H9 (cell line): ENCODE results near the gene GUCY2D. TPM values are rescaled to one million over a fixed set of nuclear protein-coding genes. Genes with fewer than 3 reads are reported as not detected.

Experiments used
- DNase-seq: peaks from one replicate; pipeline ENCODE4 v3.0.0-alpha.2; 2017
- H2AFZ ChIP-seq: one replicate; pipeline ENCODE4 v1.6.1; 2013; ENCODE audit warnings: mild to moderate bottlenecking, low read length, control low read depth, moderate library complexity
- H2AK5ac ChIP-seq: 2 replicates; pipeline ENCODE4 v1.6.1; 2013; ENCODE audit warnings: low read length, control low read depth, mixed read lengths; ENCODE audit not compliant: insufficient read length
- H2BK120ac ChIP-seq: one replicate; pipeline ENCODE4 v1.6.1; 2013; ENCODE audit warnings: low read depth, mild to moderate bottlenecking, low read length, control low read depth, inconsistent platforms; ENCODE audit not compliant: poor library complexity, severe bottlenecking
- H2BK12ac ChIP-seq: 2 replicates; pipeline ENCODE4 v1.6.1; 2013; ENCODE audit warnings: low read length, control low read depth, mixed read lengths, low read depth; ENCODE audit not compliant: insufficient read length
- H2BK15ac ChIP-seq: 2 replicates; pipeline ENCODE4 v1.6.1; 2013; ENCODE audit warnings: low read depth, low read length, control low read depth
- H2BK20ac ChIP-seq: one replicate; pipeline ENCODE4 v1.6.1; 2013; ENCODE audit warnings: low read depth, mild to moderate bottlenecking, low read length, control low read depth, inconsistent platforms; ENCODE audit not compliant: poor library complexity, severe bottlenecking
- H2BK5ac ChIP-seq: 2 replicates; pipeline ENCODE4 v1.6.1; 2013; ENCODE audit warnings: low read length, control low read depth, mixed read lengths; ENCODE audit not compliant: insufficient read length
- H3K14ac ChIP-seq: 2 replicates; pipeline ENCODE4 v1.6.1; 2013; ENCODE audit warnings: low read length, control low read depth; ENCODE audit not compliant: insufficient read depth
- H3K18ac ChIP-seq: 2 replicates; pipeline ENCODE4 v1.6.1; 2013; ENCODE audit warnings: low read depth, mild to moderate bottlenecking, mixed read lengths, low read length, control low read depth; ENCODE audit not compliant: insufficient read length
- H3K23ac ChIP-seq: 2 replicates; pipeline ENCODE4 v1.6.1; 2013; ENCODE audit warnings: low read length, control low read depth, mixed read lengths, low read depth; ENCODE audit not compliant: insufficient read length
- H3K23me2 ChIP-seq: 2 replicates; pipeline ENCODE4 v1.6.1; 2013; ENCODE audit warnings: low read depth, mild to moderate bottlenecking, mixed read lengths, low read length, control low read depth; ENCODE audit not compliant: insufficient read length, poor library complexity, severe bottlenecking
- H3K27ac ChIP-seq: 2 replicates; pipeline ENCODE4 v1.5.1; 2013; ENCODE audit warnings: low read length, control low read depth, mixed read lengths, low read depth; ENCODE audit not compliant: insufficient read length
- H3K27me3 ChIP-seq: 2 replicates; pipeline ENCODE4 v1.6.1; 2013; ENCODE audit warnings: low read length, control low read depth, inconsistent platforms; ENCODE audit not compliant: insufficient read depth
- H3K4ac ChIP-seq: 2 replicates; pipeline ENCODE4 v1.6.1; 2013; ENCODE audit warnings: low read depth, mild to moderate bottlenecking, control low read depth, inconsistent platforms, low read length, moderate library complexity
- H3K4me1 ChIP-seq: 2 replicates; pipeline ENCODE4 v1.6.1; 2013; ENCODE audit warnings: low read length, control low read depth, inconsistent platforms; ENCODE audit not compliant: insufficient read depth
- H3K4me2 ChIP-seq: 2 replicates; pipeline ENCODE4 v1.6.1; 2013; ENCODE audit warnings: low read length, control low read depth, mixed read lengths; ENCODE audit not compliant: insufficient read length, insufficient read depth
- H3K56ac ChIP-seq: 2 replicates; pipeline ENCODE4 v1.6.1; 2013; ENCODE audit warnings: low read depth, mild to moderate bottlenecking, mixed read lengths, low read length, control low read depth; ENCODE audit not compliant: insufficient read length
- H3K79me1 ChIP-seq: 2 replicates; pipeline ENCODE4 v1.6.1; 2013; ENCODE audit warnings: low read depth, mild to moderate bottlenecking, moderate library complexity, low read length, control low read depth, inconsistent platforms; ENCODE audit not compliant: insufficient read depth, poor library complexity, severe bottlenecking
- H3K79me2 ChIP-seq: 2 replicates; pipeline ENCODE4 v1.6.1; 2013; ENCODE audit warnings: low read length, control low read depth, inconsistent platforms; ENCODE audit not compliant: insufficient read depth
- H3K9ac ChIP-seq: 2 replicates; pipeline ENCODE4 v1.6.1; 2013; ENCODE audit warnings: low read length, control low read depth, mixed read lengths; ENCODE audit not compliant: insufficient read length; ENCODE audit errors: extremely low read depth
- H3K9me3 ChIP-seq: one replicate; pipeline ENCODE4 v1.6.1; 2013; ENCODE audit warnings: low read depth, low read length, inconsistent platforms; ENCODE audit not compliant: control insufficient read depth
- H3T11ph ChIP-seq: one replicate; pipeline ENCODE4 v1.6.1; 2013; ENCODE audit warnings: mild to moderate bottlenecking, low read length, control low read depth, inconsistent platforms
- H4K20me1 ChIP-seq: one replicate; pipeline ENCODE4 v1.6.1; 2013; ENCODE audit not compliant: control insufficient read depth, insufficient read length, insufficient read depth
- H4K5ac ChIP-seq: 2 replicates; pipeline ENCODE4 v1.6.1; 2013; ENCODE audit warnings: low read depth, mild to moderate bottlenecking, mixed read lengths, low read length, control low read depth; ENCODE audit not compliant: insufficient read length
- H4K8ac ChIP-seq: replicated peaks from 2 replicates; pipeline ENCODE4 v1.6.1; 2013; ENCODE audit warnings: low read length, control low read depth, mixed read lengths, low read depth; ENCODE audit not compliant: insufficient read length
- H4K91ac ChIP-seq: 2 replicates; pipeline ENCODE4 v1.6.1; 2013; ENCODE audit warnings: low read depth, mild to moderate bottlenecking, moderate library complexity, mixed read lengths, low read length, control low read depth; ENCODE audit not compliant: insufficient read length
- H3K27ac Mint-ChIP-seq, 3 experiments: 2 replicates in 2 of 3; 3 replicates in 1 of 3; pipeline ENCODE4 v1.8.0; 2020 to 2021; ENCODE audit warnings: mixed read lengths in 3 of 3, mild to moderate bottlenecking in 1 of 3, moderate library complexity in 1 of 3
- H3K27me3 Mint-ChIP-seq: 2 replicates; pipeline ENCODE4 v1.8.0; 2021; ENCODE audit warnings: low read depth, mild to moderate bottlenecking, moderate library complexity, mixed read lengths
- H3K36me3 Mint-ChIP-seq, 3 experiments: 2 replicates in 2 of 3; 3 replicates in 1 of 3; pipeline ENCODE4 v1.8.0; 2020 to 2021; ENCODE audit warnings: low read depth in 3 of 3, mixed read lengths in 3 of 3; ENCODE audit not compliant: insufficient read depth in 1 of 3
- H3K4me1 Mint-ChIP-seq, 2 experiments: 2 replicates each; pipeline ENCODE4 v1.8.0; 2020; ENCODE audit warnings: mixed read lengths in 2 of 2
- H3K4me3 Mint-ChIP-seq, 2 experiments: 2 replicates in 1 of 2; 3 replicates in 1 of 2; pipeline ENCODE4 v1.8.0; 2020 to 2021; ENCODE audit warnings: mild to moderate bottlenecking in 2 of 2, mixed read lengths in 2 of 2, moderate library complexity in 1 of 2
- H3K9me3 Mint-ChIP-seq, 2 experiments: 2 replicates in 1 of 2; 3 replicates in 1 of 2; pipeline ENCODE4 v1.8.0; 2020; ENCODE audit warnings: mild to moderate bottlenecking in 2 of 2, mixed read lengths in 2 of 2, moderate library complexity in 1 of 2
- WGBS: extraction: QIAGEN DNeasy Blood & Tissue Kit; methylation state at CpG from one replicate; pipeline ENCODE4 v1.1.7; 2013; ENCODE audit warnings: missing lambda C conversion rate, low lambda C conversion rate, mixed read lengths; ENCODE audit not compliant: insufficient read length; ENCODE audit errors: extremely low coverage; 5-methylcytosine and 5-hydroxymethylcytosine counted together
- total RNA-seq: library from RNA; stranded (reverse); gene quantifications from 2 replicates; pipeline ENCODE4 v1.2.1, GENCODE V29; 2021
- TF ChIP-seq, protein P1 (sequence below): fragments of 200-600 bp; sonication (generic); conservative IDR thresholded peaks from 3 replicates; pipeline ENCODE4 v1.8.0; 2021; ENCODE audit warnings: antibody characterized with exemption, mild to moderate bottlenecking

Gene GUCY2D
- total RNA-seq, 1 experiment from 2014 or later = 0.15 TPM

- Histone ChIP-seq H2BK5ac (no peak overlapping the region), H3K23me2 (no peaks in the 10 kb centered on the region), H3K79me1 (no peaks in the 10 kb centered on the region), H4K91ac (no peak overlapping the region), H2BK15ac (no peak overlapping the region), H3T11ph (no peak overlapping the region), H3K9me3 (no peaks in the 10 kb centered on the region), H3K9ac (no peak overlapping the region), H2AK5ac (no peak overlapping the region), H3K27ac (no peak overlapping the region), H3K56ac (no peak overlapping the region), H2AFZ (no peak overlapping the region), H2BK120ac (no peak overlapping the region), H3K27me3 (no peaks in the 10 kb centered on the region), H4K8ac (no peak overlapping the region), H4K5ac (no peak overlapping the region), H3K23ac (no peak overlapping the region), H4K20me1 (no peaks in the 10 kb centered on the region), H3K4me1 (no peaks in the 10 kb centered on the region; the same call in 1 of the 2 replicates), H3K79me2 (no peaks in the 10 kb centered on the region), H3K4me2 (no peak overlapping the region), H3K4ac (no peak overlapping the region), H3K14ac (no peak overlapping the region), H3K18ac (no peak overlapping the region), H2BK20ac (no peak overlapping the region), H2BK12ac (no peak overlapping the region)
- no peaks in the 10 kb centered on the region for H3K36me3 Mint-ChIP-seq
- no peaks in the 10 kb centered on the region for H3K4me1 Mint-ChIP-seq
- no peaks in the 10 kb centered on the region for H3K9me3 Mint-ChIP-seq
- no peak overlapping the region for H3K27ac Mint-ChIP-seq
- no peak for DNase-seq
- WGBS = no CpG with 5 or more reads among the region's 1 CpG
- TF ChIP-seq, protein P1, sequence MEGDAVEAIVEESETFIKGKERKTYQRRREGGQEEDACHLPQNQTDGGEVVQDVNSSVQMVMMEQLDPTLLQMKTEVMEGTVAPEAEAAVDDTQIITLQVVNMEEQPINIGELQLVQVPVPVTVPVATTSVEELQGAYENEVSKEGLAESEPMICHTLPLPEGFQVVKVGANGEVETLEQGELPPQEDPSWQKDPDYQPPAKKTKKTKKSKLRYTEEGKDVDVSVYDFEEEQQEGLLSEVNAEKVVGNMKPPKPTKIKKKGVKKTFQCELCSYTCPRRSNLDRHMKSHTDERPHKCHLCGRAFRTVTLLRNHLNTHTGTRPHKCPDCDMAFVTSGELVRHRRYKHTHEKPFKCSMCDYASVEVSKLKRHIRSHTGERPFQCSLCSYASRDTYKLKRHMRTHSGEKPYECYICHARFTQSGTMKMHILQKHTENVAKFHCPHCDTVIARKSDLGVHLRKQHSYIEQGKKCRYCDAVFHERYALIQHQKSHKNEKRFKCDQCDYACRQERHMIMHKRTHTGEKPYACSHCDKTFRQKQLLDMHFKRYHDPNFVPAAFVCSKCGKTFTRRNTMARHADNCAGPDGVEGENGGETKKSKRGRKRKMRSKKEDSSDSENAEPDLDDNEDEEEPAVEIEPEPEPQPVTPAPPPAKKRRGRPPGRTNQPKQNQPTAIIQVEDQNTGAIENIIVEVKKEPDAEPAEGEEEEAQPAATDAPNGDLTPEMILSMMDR = no peak
- H3K4me3 Mint-ChIP-seq = no peak overlapping the region
- H3K27me3 Mint-ChIP-seq = peaks cover 18% of the 10 kb centered on the region
Observed at GRCh38 chr17:8031950-8032349, 29.5 kb downstream of the GUCY2D start.
